H1 (cell line): ENCODE data around the gene CRHR2. TPM values are rescaled to one million over a fixed set of nuclear protein-coding genes. Genes with fewer than 3 reads are reported as not detected.

ENCODE experiments used
- CTCF ChIA-PET: fragments of 300-600 bp; sonication (Branson Sonifier 250); formaldehyde crosslinking; loops from one replicate; lab custom pipeline; 2021; ENCODE audit not compliant: partially characterized antibody; lab: Charles Lee
- POLR2A ChIA-PET: fragments of 300-600 bp; sonication (Branson Sonifier 250); formaldehyde crosslinking; loops from one replicate; lab custom pipeline; 2021; ENCODE audit warnings: inconsistent platforms; ENCODE audit not compliant: partially characterized antibody; lab: Charles Lee
- DNase-seq, 2 experiments: peaks; one replicate each; pipeline versions ENCODE4 v3.0.0 to v3.0.0-alpha.2; 2010 to 2022; ENCODE audit warnings: low spot score in 2 of 2, low read depth in 1 of 2, mixed read lengths in 1 of 2
- FAIRE-seq: peaks from 2 replicates; lab custom pipeline; 2011; peaks lifted over from hg19 to GRCh38; lab: Jason Lieb, UNC
- H2AFZ ChIP-seq: 2 replicates; pipeline ENCODE4 v1.8.1; 2012; ENCODE audit warnings: low read length, inconsistent platforms
- H2AK5ac ChIP-seq: 2 replicates; pipeline ENCODE4 v1.6.1; 2013; ENCODE audit warnings: low read depth, low read length
- H2BK120ac ChIP-seq: replicated peaks from 2 replicates; pipeline ENCODE3; 2013; ENCODE audit warnings: low read depth, low read length, inconsistent platforms
- H2BK12ac ChIP-seq: 2 replicates; pipeline ENCODE4 v1.6.1; 2013; ENCODE audit warnings: low read depth, low read length
- H2BK15ac ChIP-seq: 2 replicates; pipeline ENCODE4 v1.6.1; 2013; ENCODE audit warnings: low read length
- H2BK20ac ChIP-seq: 2 replicates; pipeline ENCODE4 v1.6.1; 2013; ENCODE audit warnings: low read length
- H2BK5ac ChIP-seq: 2 replicates; pipeline ENCODE4 v1.6.1; 2013; ENCODE audit warnings: low read depth, low read length
- H3K14ac ChIP-seq: 2 replicates; pipeline ENCODE4 v1.6.1; 2013; ENCODE audit warnings: inconsistent platforms; ENCODE audit not compliant: insufficient read length
- H3K18ac ChIP-seq: 2 replicates; pipeline ENCODE4 v1.6.1; 2013; ENCODE audit warnings: low read length; ENCODE audit errors: extremely low read depth
- H3K23ac ChIP-seq: 2 replicates; pipeline ENCODE4 v1.6.1; 2013; ENCODE audit warnings: inconsistent platforms; ENCODE audit not compliant: insufficient read length
- H3K23me2 ChIP-seq: 2 replicates; pipeline ENCODE4 v1.6.1; 2013; ENCODE audit warnings: low read depth, low read length
- H3K27ac ChIP-seq: 2 replicates; pipeline ENCODE4 v1.6.1; 2011; ENCODE audit warnings: low read depth, low read length, inconsistent platforms
- H3K27me3 ChIP-seq, 4 experiments: replicated peaks in 1 of 4; 1 replicate in 1 of 4; 2 replicates in 3 of 4; pipeline versions ENCODE4 v1.6.1 to v1.8.1; 2011 to 2013; ENCODE audit warnings: low read length in 3 of 4, mild to moderate bottlenecking in 3 of 4, inconsistent platforms in 2 of 4, mixed read lengths in 2 of 4, moderate library complexity in 1 of 4; ENCODE audit not compliant: control insufficient read depth in 3 of 4, insufficient read depth in 3 of 4; ENCODE audit errors: extremely low read depth in 1 of 4
- H3K36me3 ChIP-seq, 4 experiments: 2 replicates each; pipeline versions ENCODE4 v1.6.1 to v1.8.1; 2011 to 2013; ENCODE audit warnings: mild to moderate bottlenecking in 4 of 4, low read length in 3 of 4, moderate library complexity in 2 of 4, control low read depth in 1 of 4, inconsistent platforms in 1 of 4; ENCODE audit not compliant: insufficient read depth in 4 of 4, control insufficient read depth in 2 of 4
- H3K4ac ChIP-seq: replicated peaks from 2 replicates; pipeline ENCODE3; 2013; ENCODE audit warnings: low read length, low read depth, mixed read lengths, inconsistent platforms; ENCODE audit not compliant: insufficient read length
- H3K4me1 ChIP-seq, 4 experiments: replicated peaks in 1 of 4; 1 replicate in 1 of 4; 2 replicates in 3 of 4; pipeline versions ENCODE4 v1.6.1 to v1.8.1; 2011 to 2013; ENCODE audit warnings: low read length in 3 of 4, inconsistent platforms in 2 of 4, mixed read lengths in 1 of 4; ENCODE audit not compliant: insufficient read depth in 4 of 4, control insufficient read depth in 3 of 4
- H3K4me2 ChIP-seq, 2 experiments: 2 replicates each; pipeline versions ENCODE4 v1.6.1 to v1.8.1; 2011 to 2013; ENCODE audit warnings: low read depth in 2 of 2, low read length in 2 of 2, control low read depth in 1 of 2, inconsistent platforms in 1 of 2, mild to moderate bottlenecking in 1 of 2; ENCODE audit not compliant: insufficient read depth in 1 of 2
- H3K4me3 ChIP-seq, 4 experiments: fragments of 200-600, 300-600 bp in 1 of 4; sonication (generic), shearing (Covaris generic), sonication (Bioruptor Twin) in 1 of 4; 2 replicates each; pipeline versions ENCODE4 v1.5.1 to v1.8.1; 2011 to 2016; ENCODE audit warnings: low read length in 4 of 4, low read depth in 3 of 4, control low read depth in 2 of 4, inconsistent platforms in 2 of 4, mild to moderate bottlenecking in 2 of 4, mixed read lengths in 1 of 4, moderate library complexity in 1 of 4; ENCODE audit not compliant: insufficient read depth in 2 of 4; ENCODE audit errors: extremely low read depth in 1 of 4
- H3K56ac ChIP-seq: replicated peaks from 2 replicates; pipeline ENCODE3; 2013; ENCODE audit warnings: low read depth, mild to moderate bottlenecking, mixed read lengths, low read length, inconsistent platforms; ENCODE audit not compliant: insufficient read length
- H3K79me1 ChIP-seq: 2 replicates; pipeline ENCODE4 v1.6.1; 2013; ENCODE audit warnings: low read depth, low read length, control low read depth
- H3K79me2 ChIP-seq, 2 experiments: 2 replicates each; pipeline versions ENCODE4 v1.6.1 to v1.8.1; 2012 to 2013; ENCODE audit warnings: low read length in 2 of 2, mild to moderate bottlenecking in 2 of 2, inconsistent platforms in 1 of 2; ENCODE audit not compliant: insufficient read depth in 2 of 2, control insufficient read depth in 1 of 2
- H3K9ac ChIP-seq, 4 experiments: replicated peaks in 1 of 4; 1 replicate in 1 of 4; 2 replicates in 3 of 4; pipeline versions ENCODE4 v1.6.1 to v1.8.1; 2011 to 2013; ENCODE audit warnings: low read depth in 3 of 4, low read length in 3 of 4, control low read depth in 2 of 4, mild to moderate bottlenecking in 2 of 4, moderate library complexity in 2 of 4, inconsistent platforms in 1 of 4; ENCODE audit errors: extremely low read depth in 1 of 4
- H3K9me3 ChIP-seq, 2 experiments: 2 replicates each; pipeline versions ENCODE4 v1.6.1 to v1.8.1; 2012 to 2013; ENCODE audit warnings: mild to moderate bottlenecking in 2 of 2, moderate library complexity in 2 of 2, control low read depth in 1 of 2, inconsistent platforms in 1 of 2, low read depth in 1 of 2, low read length in 1 of 2, mixed read lengths in 1 of 2; ENCODE audit not compliant: insufficient read depth in 2 of 2
- H4K20me1 ChIP-seq, 2 experiments: replicated peaks in 1 of 2; 2 replicates each; pipeline versions ENCODE3 to v1.8.1; 2011 to 2013; ENCODE audit warnings: inconsistent platforms in 2 of 2, low read length in 2 of 2, mild to moderate bottlenecking in 1 of 2; ENCODE audit not compliant: insufficient read depth in 2 of 2, control insufficient read depth in 1 of 2
- H4K5ac ChIP-seq: 2 replicates; pipeline ENCODE4 v1.6.1; 2013; ENCODE audit warnings: low read length, low read depth, mixed read lengths, inconsistent platforms; ENCODE audit not compliant: insufficient read length
- H4K8ac ChIP-seq: 2 replicates; pipeline ENCODE4 v1.8.0; 2013; ENCODE audit warnings: mild to moderate bottlenecking, moderate library complexity, low read length, inconsistent platforms; ENCODE audit not compliant: insufficient read depth; ENCODE audit errors: extremely low read depth
- H4K91ac ChIP-seq: replicated peaks from 2 replicates; pipeline ENCODE3; 2013; ENCODE audit warnings: low read length, mixed read lengths, inconsistent platforms; ENCODE audit not compliant: insufficient read length
- ASH2L ChIP-seq: fragments of 200-600, 300-600 bp; sonication (generic); IDR thresholded peaks from one replicate; pipeline ENCODE4 v1.7.1; 2017; ENCODE audit warnings: low read length
- EGR1 ChIP-seq: IDR thresholded peaks from 2 replicates; pipeline ENCODE4 v1.6.1; 2011; ENCODE audit warnings: low read depth, low read length, borderline replicate concordance
- GTF2F1 ChIP-seq: IDR thresholded peaks from 2 replicates; pipeline ENCODE4 v1.6.1; 2012; ENCODE audit warnings: low read depth, low read length, improper control_type of control experiment, borderline replicate concordance
- JUN ChIP-seq: IDR thresholded peaks from 2 replicates; pipeline ENCODE4 v1.6.1; 2011; ENCODE audit warnings: low read depth, mild to moderate bottlenecking, improper control_type of control experiment, low read length
- JUND ChIP-seq: IDR thresholded peaks from 2 replicates; pipeline ENCODE4 v1.6.1; 2011; ENCODE audit warnings: mild to moderate bottlenecking, improper control_type of control experiment, low read length
- SUZ12 ChIP-seq: fragments of 200-600 bp; sonication (generic); IDR thresholded peaks from 2 replicates; pipeline ENCODE4 v1.6.1; 2012; ENCODE audit warnings: mild to moderate bottlenecking, inconsistent platforms, low read length, moderate library complexity, mixed read lengths
- TAF1 ChIP-seq: IDR thresholded peaks from 2 replicates; pipeline ENCODE4 v1.6.1; 2011; ENCODE audit warnings: mild to moderate bottlenecking, low read depth, low read length
- WGBS, 2 experiments: shearing (Covaris generic) in 1 of 2; methylation state at CpG; one replicate each; pipeline versions ENCODE4 v1.1.6 to v1.1.7; 2013 to 2015; ENCODE audit warnings: low lambda C conversion rate in 2 of 2, mixed read lengths in 2 of 2, inconsistent platforms in 1 of 2, low coverage in 1 of 2, missing lambda C conversion rate in 1 of 2; ENCODE audit not compliant: insufficient replicate concordance in 2 of 2, insufficient coverage in 1 of 2, insufficient read length in 1 of 2; ENCODE audit errors: extremely low coverage in 1 of 2, missing lambda C conversion rate in 1 of 2; 5-methylcytosine and 5-hydroxymethylcytosine counted together
- polyA plus RNA-seq, 7 experiments: library from polyadenylated mRNA; depleted of rRNA in 3 of 7; stranded (reverse) in 5 of 7; unstranded in 2 of 7; fragments of >200 nt in 5 of 7; fragments of 200-250 nt in 2 of 7; gene quantifications; 1 replicate in 5 of 7; 2 replicates in 1 of 7; 4 replicates in 1 of 7; pipeline versions ENCODE4 v1.2.1 to v1.2.3, GENCODE V29; 2011 to 2013; ENCODE audit warnings: missing spikeins in 2 of 7, mixed read lengths in 2 of 7
- total RNA-seq: library from RNA; stranded (reverse); fragmentation: NEBNext Ultra II Directional; extraction: Animal tissue kit (Norgen Biotek cat#: 25700); gene quantifications from 2 replicates; pipeline ENCODE4 v1.2.1, GENCODE V29; 2021
- TF ChIP-seq, protein P1 (sequence below): IDR thresholded peaks from 2 replicates; pipeline ENCODE4 v1.6.1; 2012; ENCODE audit warnings: low read length, inconsistent platforms
- TF ChIP-seq, protein P2 (sequence below): IDR thresholded peaks from 2 replicates; pipeline ENCODE4 v1.6.1; 2012; ENCODE audit warnings: inconsistent platforms

The CRHR2 gene
- total and polyA plus RNA-seq, 2 of the 8 experiments (the other 6 are each of a cell fraction or from before 2014, with no cell fraction given), result 0.37 to 1.3 TPM

DNA sequence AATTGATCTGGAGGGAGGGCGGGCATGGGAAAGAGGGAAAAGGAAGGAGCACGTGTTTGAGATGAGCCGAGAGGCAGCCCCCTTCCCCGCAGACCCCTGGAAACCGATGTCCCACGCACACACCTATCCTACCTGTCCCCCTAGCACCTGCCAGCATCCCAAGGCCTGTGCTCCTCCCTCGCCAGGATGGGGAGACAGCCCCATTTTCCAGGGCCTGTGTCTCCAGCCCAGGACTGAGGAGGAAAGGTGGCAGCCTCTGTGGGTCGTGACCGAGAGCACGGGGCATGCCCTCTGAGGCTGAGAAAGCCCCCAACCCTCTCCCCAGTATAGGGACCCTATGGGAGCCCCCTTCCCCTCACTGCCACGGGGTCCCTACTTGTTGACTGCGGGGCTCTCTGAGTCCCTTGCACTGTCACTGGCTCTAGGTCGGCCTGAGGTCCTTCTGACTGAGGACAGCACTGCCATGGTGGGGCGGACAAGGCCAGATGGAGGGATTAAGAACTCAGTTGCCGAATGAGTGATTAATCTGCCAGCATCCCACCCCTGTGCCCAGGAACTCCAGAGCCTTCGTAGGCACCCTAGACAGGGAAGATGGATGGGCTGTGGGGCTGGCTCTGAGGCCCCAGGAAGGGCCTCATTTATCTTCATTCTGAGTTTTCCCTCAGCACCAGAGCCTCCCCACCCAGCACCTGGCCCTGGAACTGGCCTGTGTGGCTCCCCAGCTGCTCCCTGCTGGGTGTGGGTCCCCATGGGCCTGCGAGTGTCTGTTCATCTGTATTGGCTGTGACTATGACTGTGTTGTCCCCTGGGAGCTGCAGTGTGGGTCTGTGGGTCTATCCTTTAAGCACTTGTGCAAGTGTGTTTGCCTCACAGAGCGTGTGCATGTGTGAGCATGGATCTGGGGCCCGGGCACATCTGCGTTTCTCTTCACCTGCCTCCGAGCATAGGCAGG lies 26.0 kb downstream of the CRHR2 start:
- H2AK5ac ChIP-seq, result no peak overlapping the region
- no peak overlapping the region for H3K4me3 ChIP-seq
- no peak overlapping the region for H3K23ac ChIP-seq
- TF ChIP-seq, protein P1, sequence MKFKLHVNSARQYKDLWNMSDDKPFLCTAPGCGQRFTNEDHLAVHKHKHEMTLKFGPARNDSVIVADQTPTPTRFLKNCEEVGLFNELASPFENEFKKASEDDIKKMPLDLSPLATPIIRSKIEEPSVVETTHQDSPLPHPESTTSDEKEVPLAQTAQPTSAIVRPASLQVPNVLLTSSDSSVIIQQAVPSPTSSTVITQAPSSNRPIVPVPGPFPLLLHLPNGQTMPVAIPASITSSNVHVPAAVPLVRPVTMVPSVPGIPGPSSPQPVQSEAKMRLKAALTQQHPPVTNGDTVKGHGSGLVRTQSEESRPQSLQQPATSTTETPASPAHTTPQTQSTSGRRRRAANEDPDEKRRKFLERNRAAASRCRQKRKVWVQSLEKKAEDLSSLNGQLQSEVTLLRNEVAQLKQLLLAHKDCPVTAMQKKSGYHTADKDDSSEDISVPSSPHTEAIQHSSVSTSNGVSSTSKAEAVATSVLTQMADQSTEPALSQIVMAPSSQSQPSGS, result no peak
- TF ChIP-seq SUZ12 (no peak), TAF1 (no peak), EGR1 (no peak), JUND (no peak), ASH2L (no peak), GTF2F1 (no peak), JUN (no peak)
- TF ChIP-seq, protein P2, sequence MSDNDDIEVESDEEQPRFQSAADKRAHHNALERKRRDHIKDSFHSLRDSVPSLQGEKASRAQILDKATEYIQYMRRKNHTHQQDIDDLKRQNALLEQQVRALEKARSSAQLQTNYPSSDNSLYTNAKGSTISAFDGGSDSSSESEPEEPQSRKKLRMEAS, result no peak
- TF ChIP-seq, all 59 proteins: peak for 0
- H3K56ac ChIP-seq, result no peak overlapping the region
- H3K4me1 ChIP-seq, result no peaks in the 10 kb centered on the region
- no peak overlapping the region for H3K18ac ChIP-seq
- no peak overlapping the region for H2BK20ac ChIP-seq
- DNase-seq (no peak), FAIRE-seq (no peak)
- no peaks in the 10 kb centered on the region; a peak in 1 of 8 replicates for H3K36me3 ChIP-seq
- POLR2A ChIA-PET, result interaction anchor here (3.8 kb wide), 1 partner anchor 11 kb away, joined by 9 read pairs; no protein-coding TSS in a partner anchor
- no peaks in the 10 kb centered on the region for H3K9me3 ChIP-seq
- no peak overlapping the region for H3K9ac ChIP-seq
- H3K23me2 ChIP-seq, result peaks cover 5% of the 10 kb centered on the region; the same call in 1 of the 2 replicates
- CTCF ChIA-PET, result interaction anchor here (0.6 to 1.0 kb wide), 2 partner anchors 20 to 84 kb away, joined by 3 read pairs; no protein-coding TSS in a partner anchor
- no peak overlapping the region for H3K4me2 ChIP-seq
- H4K20me1 ChIP-seq, result peaks cover 6 to 8% of the 10 kb centered on the region in 2 experiments
- no peaks in the 10 kb centered on the region for H3K27me3 ChIP-seq
- H3K27ac ChIP-seq, result no peak overlapping the region
- no peak overlapping the region for H2BK5ac ChIP-seq
- H2BK15ac ChIP-seq, result no peak overlapping the region
- no peak overlapping the region for H2AFZ ChIP-seq
- H3K79me1 ChIP-seq, result no peaks in the 10 kb centered on the region
- H4K8ac ChIP-seq, result no peak overlapping the region
- H3K14ac ChIP-seq, result no peak overlapping the region
- H4K5ac ChIP-seq, result no peak overlapping the region
- H3K79me2 ChIP-seq, result no peaks in the 10 kb centered on the region
- H2BK12ac ChIP-seq, result no peak overlapping the region
- no peak overlapping the region for H4K91ac ChIP-seq
- WGBS, 2 experiments, result 84% methylated on average over 15 of the region's 21 CpGs; no CpG with 5 or more reads in 1 of the 2 experiments
- H3K4ac ChIP-seq, result no peak overlapping the region
- H2BK120ac ChIP-seq, result no peak overlapping the region
